ENCODE data around the gene DNAH14. TPM values are rescaled to one million over a fixed set of nuclear protein-coding genes. Genes with fewer than 3 reads are reported as not detected.
"Not testable (repeated sequence)": the region's sequence is repeated elsewhere in the genome, so short reads cannot be mapped to it uniquely, and the experiment has no call there.

The DNAH14 gene
- total and polyA plus RNA-seq, 2 of the 8 experiments (the other 6 are each of a cell fraction or from before 2014, with no cell fraction given), result 8.4 to 40.7 TPM

- H3K23me2 ChIP-seq (ENCODE audit: low read depth, low read length); H2BK20ac ChIP-seq (ENCODE audit: low read length); H2AK5ac ChIP-seq (ENCODE audit: low read depth, low read length); H3K27me3 ChIP-seq (replicated peaks in 1 of 4; ENCODE audit: control insufficient read depth in 3 of 4, extremely low read depth in 1 of 4, insufficient read depth in 3 of 4, low read length in 3 of 4); DNase-seq (ENCODE audit: low read depth in 1 of 2, low spot score in 2 of 2); H3K4me2 ChIP-seq (ENCODE audit: insufficient read depth in 1 of 2, low read depth in 2 of 2, low read length in 2 of 2); H3K23ac ChIP-seq (ENCODE audit: insufficient read length); H2AFZ ChIP-seq (ENCODE audit: low read length); H3K56ac ChIP-seq (replicated peaks; ENCODE audit: insufficient read length, low read depth, low read length); H4K91ac ChIP-seq (replicated peaks; ENCODE audit: insufficient read length, low read length); H2BK120ac ChIP-seq (replicated peaks; ENCODE audit: low read depth, low read length); H3K79me1 ChIP-seq (ENCODE audit: low read depth, low read length); H3K18ac ChIP-seq (ENCODE audit: extremely low read depth, low read length); H3K27ac ChIP-seq (ENCODE audit: low read depth, low read length); H3K4ac ChIP-seq (replicated peaks; ENCODE audit: insufficient read length, low read depth, low read length); H4K5ac ChIP-seq (ENCODE audit: insufficient read length, low read depth, low read length); H3K9ac ChIP-seq (replicated peaks in 1 of 4; ENCODE audit: extremely low read depth in 1 of 4, low read depth in 3 of 4, low read length in 3 of 4); H2BK12ac ChIP-seq (ENCODE audit: low read depth, low read length); H2BK5ac ChIP-seq (ENCODE audit: low read depth, low read length); H3K4me1 ChIP-seq (replicated peaks in 1 of 4; ENCODE audit: control insufficient read depth in 3 of 4, insufficient read depth in 4 of 4, low read length in 3 of 4); H4K8ac ChIP-seq (ENCODE audit: extremely low read depth, insufficient read depth, low read length); POLR2A ChIA-PET (ENCODE audit: partially characterized antibody); H4K20me1 ChIP-seq (replicated peaks in 1 of 2; ENCODE audit: control insufficient read depth in 1 of 2, insufficient read depth in 2 of 2, low read length in 2 of 2); H3K36me3 ChIP-seq (ENCODE audit: control insufficient read depth in 2 of 4, insufficient read depth in 4 of 4, low read length in 3 of 4); H2BK15ac ChIP-seq (ENCODE audit: low read length); H3K14ac ChIP-seq (ENCODE audit: insufficient read length); H3K9me3 ChIP-seq (ENCODE audit: insufficient read depth in 2 of 2, low read depth in 1 of 2, low read length in 1 of 2); FAIRE-seq; H3K4me3 ChIP-seq (ENCODE audit: extremely low read depth in 1 of 4, insufficient read depth in 2 of 4, low read depth in 3 of 4, low read length in 4 of 4): not testable (repeated sequence)
- 92% methylated on average over 6 of the region's 6 CpGs; no CpG with 5 or more reads in 1 of the 2 experiments for WGBS, 2 experiments (ENCODE audit: extremely low coverage in 1 of 2, insufficient coverage in 1 of 2, insufficient read length in 1 of 2, insufficient replicate concordance in 2 of 2, low coverage in 1 of 2, low lambda C conversion rate in 2 of 2, missing lambda C conversion rate in 1 of 2)
- peaks cover 0 to 13% of the 10 kb centered on the region in 2 experiments; a peak in 2 of 4 replicates for H3K79me2 ChIP-seq (ENCODE audit: control insufficient read depth in 1 of 2, insufficient read depth in 2 of 2, low read length in 2 of 2)
- CTCF ChIA-PET (ENCODE audit: partially characterized antibody), result interaction anchor here (1.0 to 1.6 kb wide), 4 partner anchors 12 to 52 kb away, joined by 3 to 7 read pairs (median 3); no protein-coding TSS in a partner anchor
These were observed 16.8 kb downstream of the DNAH14 start for GRCh38 chr1:224946349-224946691.

Data from H1 (cell line).